Sigmoid colon (tissue), 4 donors: ENCODE results near the gene FGGY.

Source experiments
- EP300 ChIP-seq, 4 donors: sonication (generic); formaldehyde crosslinking; IDR thresholded peaks; one replicate each; pipeline ENCODE4 v1.6.1; 2017; ENCODE audit warnings: antibody characterized with exemption in 4 of 4
- POLR2A ChIP-seq, 2 donors: fragments of 450-650 bp; IDR thresholded peaks; one replicate each; pipeline ENCODE4 v1.6.1; 2016; ENCODE audit warnings: antibody characterized with exemption in 2 of 2, mild to moderate bottlenecking in 2 of 2, moderate library complexity in 2 of 2
- POLR2AphosphoS5 ChIP-seq, 4 donors: sonication (generic); formaldehyde crosslinking; IDR thresholded peaks; one replicate each; pipeline ENCODE4 v1.6.1; 2017; ENCODE audit warnings: antibody characterized with exemption in 4 of 4
- TF ChIP-seq, protein P1 (sequence below), 4 experiments: fragments of 450-650 bp in 3 of 4; fragments of 200-600 bp in 1 of 4; IDR thresholded peaks; one replicate each; pipeline ENCODE4 v1.5.1; 2016 to 2019; ENCODE audit warnings: antibody characterized with exemption in 4 of 4, mild to moderate bottlenecking in 3 of 4, moderate library complexity in 2 of 4

DNA sequence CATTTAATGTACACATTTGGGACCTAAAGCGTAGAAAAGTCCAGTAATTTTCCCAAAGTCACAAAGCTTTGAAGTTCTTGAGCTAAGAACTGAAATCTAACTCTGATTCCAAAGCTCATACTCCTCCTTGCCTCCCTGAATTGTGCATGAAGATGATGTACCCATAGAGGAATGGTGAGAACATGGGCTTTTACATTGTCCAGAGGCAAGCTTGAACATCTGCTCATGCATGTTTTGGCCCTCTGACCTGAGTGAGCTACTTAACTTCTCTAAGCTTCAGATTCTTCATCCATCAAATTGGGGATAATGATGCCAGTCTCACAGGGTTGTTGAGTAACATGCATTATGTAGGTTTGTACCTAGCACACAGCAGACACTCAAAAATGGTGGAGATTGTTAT is 259.5 kb downstream of the FGGY start:
- TF ChIP-seq POLR2AphosphoS5 (IDR thresholded peaks at IDR 0.05) (no peak), POLR2A (IDR thresholded peaks at IDR 0.05) (no peak), EP300 (IDR thresholded peaks at IDR 0.05) (no peak)
- TF ChIP-seq, protein P1, sequence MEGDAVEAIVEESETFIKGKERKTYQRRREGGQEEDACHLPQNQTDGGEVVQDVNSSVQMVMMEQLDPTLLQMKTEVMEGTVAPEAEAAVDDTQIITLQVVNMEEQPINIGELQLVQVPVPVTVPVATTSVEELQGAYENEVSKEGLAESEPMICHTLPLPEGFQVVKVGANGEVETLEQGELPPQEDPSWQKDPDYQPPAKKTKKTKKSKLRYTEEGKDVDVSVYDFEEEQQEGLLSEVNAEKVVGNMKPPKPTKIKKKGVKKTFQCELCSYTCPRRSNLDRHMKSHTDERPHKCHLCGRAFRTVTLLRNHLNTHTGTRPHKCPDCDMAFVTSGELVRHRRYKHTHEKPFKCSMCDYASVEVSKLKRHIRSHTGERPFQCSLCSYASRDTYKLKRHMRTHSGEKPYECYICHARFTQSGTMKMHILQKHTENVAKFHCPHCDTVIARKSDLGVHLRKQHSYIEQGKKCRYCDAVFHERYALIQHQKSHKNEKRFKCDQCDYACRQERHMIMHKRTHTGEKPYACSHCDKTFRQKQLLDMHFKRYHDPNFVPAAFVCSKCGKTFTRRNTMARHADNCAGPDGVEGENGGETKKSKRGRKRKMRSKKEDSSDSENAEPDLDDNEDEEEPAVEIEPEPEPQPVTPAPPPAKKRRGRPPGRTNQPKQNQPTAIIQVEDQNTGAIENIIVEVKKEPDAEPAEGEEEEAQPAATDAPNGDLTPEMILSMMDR (IDR thresholded peaks at IDR 0.05): no peak
